Activated CD4-positive, alpha-beta T cell treated with anti-CD3 and anti-CD28 coated beads for 4 hours (primary cell): ENCODE results near the gene ARL4C.

Experiments used
- DNase-seq, 2 donors: peaks; one replicate each; pipeline ENCODE4 v3.0.0-alpha.2; 2020

Gene ARL4C

GRCh38 chr2:234444893-234445292 is 52.0 kb downstream of the ARL4C start:
- peak; percentile 49 to 59 for DNase-seq

DNA sequence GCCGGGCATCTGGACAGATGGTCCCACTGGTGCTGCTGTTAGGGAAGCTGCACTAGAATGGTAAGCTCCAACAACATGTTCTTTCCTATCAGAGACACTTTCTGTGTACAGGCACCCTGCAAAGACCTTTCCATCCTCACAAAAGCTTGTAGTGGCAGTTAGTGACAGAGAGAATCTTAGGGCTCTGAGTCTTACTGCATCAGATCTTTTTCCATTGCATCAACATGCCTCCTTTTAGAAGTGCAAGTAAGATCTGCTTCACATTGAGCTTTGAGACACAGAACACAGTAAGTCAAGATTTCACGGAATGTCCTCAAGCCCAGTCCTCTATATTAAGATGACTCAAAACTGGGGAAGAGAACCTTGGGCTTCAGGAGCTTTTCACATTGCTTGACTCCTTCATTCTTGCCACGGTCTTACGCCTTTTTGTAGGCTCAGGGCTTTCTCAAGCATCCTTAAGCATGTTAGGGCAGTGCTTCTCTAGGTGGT is 52.6 kb downstream of the ARL4C start:
- DNase-seq: no peak
